Hepatocyte (in vitro differentiated cells): ENCODE data around the gene ADAMTS5. TPM values are rescaled to one million over a fixed set of nuclear protein-coding genes. Genes with fewer than 3 reads are reported as not detected.

Experiments used
- DNase-seq: peaks from one replicate; pipeline ENCODE4 v3.0.0-alpha.2; 2016; ENCODE audit warnings: low spot score
- H2AFZ ChIP-seq: fragments of 200-600 bp; sonication (generic); 2 replicates; pipeline ENCODE4 v1.6.0; 2016; ENCODE audit warnings: antibody characterized with exemption, mild to moderate bottlenecking
- H3K27ac ChIP-seq: fragments of 200-600 bp; sonication (generic); 2 replicates; pipeline ENCODE4 v1.5.1; 2016; ENCODE audit warnings: mild to moderate bottlenecking
- H3K27me3 ChIP-seq: fragments of 200-600 bp; sonication (generic); 2 replicates; pipeline ENCODE4 v1.6.1; 2016
- H3K36me3 ChIP-seq: fragments of 200-600 bp; sonication (generic); replicated peaks from 2 replicates; pipeline ENCODE4 v1.5.1; 2016; ENCODE audit warnings: low read depth; ENCODE audit not compliant: insufficient read depth
- H3K4me1 ChIP-seq: fragments of 200-600 bp; sonication (generic); 2 replicates; pipeline ENCODE4 v1.5.1; 2016; ENCODE audit warnings: mild to moderate bottlenecking, moderate library complexity; ENCODE audit not compliant: insufficient read depth
- H3K4me2 ChIP-seq: fragments of 200-600 bp; sonication (generic); 2 replicates; pipeline ENCODE4 v1.6.0; 2016
- H3K4me3 ChIP-seq: fragments of 200-600 bp; sonication (generic); 2 replicates; pipeline ENCODE4 v1.5.1; 2016; ENCODE audit warnings: mild to moderate bottlenecking
- H3K79me2 ChIP-seq: fragments of 200-600 bp; sonication (generic); 2 replicates; pipeline ENCODE4 v1.6.0; 2017; ENCODE audit warnings: mild to moderate bottlenecking
- H3K9me2 ChIP-seq: fragments of 200-600 bp; sonication (generic); replicated peaks from 2 replicates; pipeline ENCODE4 v1.6.0; 2017; ENCODE audit warnings: mild to moderate bottlenecking; ENCODE audit not compliant: insufficient read depth
- H3K9me3 ChIP-seq: fragments of 200-600 bp; sonication (generic); 2 replicates; pipeline ENCODE4 v1.5.1; 2016; ENCODE audit warnings: low read depth, mild to moderate bottlenecking
- H4K20me1 ChIP-seq: fragments of 200-600 bp; sonication (generic); 2 replicates; pipeline ENCODE4 v1.6.0; 2016; ENCODE audit warnings: mild to moderate bottlenecking; ENCODE audit not compliant: insufficient read depth, poor library complexity, severe bottlenecking
- EZH2 ChIP-seq: fragments of 200-600 bp; sonication (generic); IDR thresholded peaks from 2 replicates; pipeline ENCODE4 v1.6.1; 2016; ENCODE audit warnings: antibody characterized with exemption, mild to moderate bottlenecking, borderline replicate concordance
- EZH2phosphoT487 ChIP-seq: fragments of 200-600 bp; sonication (generic); IDR thresholded peaks from one replicate; pipeline ENCODE4 v1.6.1; 2018; ENCODE audit warnings: antibody characterized with exemption, mild to moderate bottlenecking, low read depth, moderate library complexity; ENCODE audit not compliant: unreplicated experiment, severe bottlenecking
- WGBS: methylation state at CpG from one replicate; pipeline ENCODE4 v1.1.6; 2016; ENCODE audit warnings: low lambda C conversion rate; ENCODE audit errors: missing lambda C conversion rate; 5-methylcytosine and 5-hydroxymethylcytosine counted together
- polyA plus RNA-seq: library from polyadenylated mRNA; unstranded; fragments of >200 nt; fragmentation: Nextera tagmentation; extraction: Ambion mirVana; gene quantifications from 2 replicates; pipeline ENCODE4 v1.2.1, GENCODE V29; 2016
- total RNA-seq: library from RNA; depleted of rRNA; stranded (reverse); fragments of >200 nt; gene quantifications from 2 replicates; pipeline ENCODE4 v1.2.3, GENCODE V29; 2014
- TF ChIP-seq, protein P1 (sequence below): fragments of 200-600 bp; sonication (generic); IDR thresholded peaks from 2 replicates; pipeline ENCODE4 v1.5.1; 2016; ENCODE audit warnings: antibody characterized with exemption, mild to moderate bottlenecking; ENCODE audit not compliant: poor library complexity

ADAMTS5 gene
- total RNA-seq (2.9 and 3.1 TPM in 2 replicates), polyA plus RNA-seq (0.94 and 1.4 TPM in 2 replicates)

DNA sequence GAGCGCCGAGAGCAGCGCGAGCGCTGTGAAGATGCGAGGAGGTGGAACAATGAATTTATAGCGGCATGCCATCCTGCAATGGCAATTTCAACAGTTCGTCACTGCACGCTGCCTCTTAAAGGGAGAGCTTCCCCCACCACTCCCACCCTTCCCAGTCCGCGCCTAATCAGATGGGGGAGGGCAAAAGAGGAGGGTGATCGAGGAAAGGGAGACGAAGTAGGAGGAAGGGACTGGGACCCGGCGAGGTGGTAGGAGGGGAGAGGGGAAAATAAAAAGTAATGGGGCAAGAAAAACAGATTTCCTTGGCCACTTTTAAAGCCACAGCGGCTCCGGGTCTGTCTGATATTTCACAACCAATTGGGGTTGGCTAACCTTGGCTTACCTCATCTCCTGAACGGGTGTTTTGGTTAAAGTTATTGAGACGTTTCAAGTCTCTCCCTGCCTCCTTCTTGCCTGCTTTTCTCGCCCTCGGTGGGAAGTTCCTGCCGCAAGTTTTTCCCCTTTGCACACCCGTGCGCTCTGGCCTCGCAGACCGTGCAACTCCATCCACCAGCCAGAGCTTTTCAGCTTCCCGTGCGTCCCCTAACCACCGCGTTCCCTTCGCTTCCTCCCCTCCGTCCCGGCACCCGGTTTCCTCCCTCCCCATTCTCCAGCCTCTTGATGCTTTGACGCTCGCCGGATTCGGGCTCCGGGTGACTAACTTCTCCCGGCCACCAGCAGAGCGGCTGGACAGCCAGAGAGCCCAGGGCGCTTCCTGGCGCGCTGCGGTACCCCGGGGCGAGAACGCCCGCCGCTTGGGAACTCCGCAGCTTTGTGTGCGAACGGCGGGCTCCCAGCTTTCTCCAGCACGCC, at the start of gene ADAMTS5:
Gene ADAMTS5 (minus strand): TSS at position 27 of the 852 bp plus-strand sequence. CDS start 697 bp downstream, outside the sequence.
- peak; percentile 32 for DNase-seq
- WGBS: 2% methylated on average over 54 of the region's 55 CpGs
- H3K9me3 ChIP-seq: no peaks in the 10 kb centered on the region
- peak within 1 kb of the TSS; percentile 54 for H3K27ac ChIP-seq
- peak within 1 kb of the TSS; percentile 70 for H3K4me3 ChIP-seq
- peak within 1 kb of the TSS; percentile 84 for H2AFZ ChIP-seq
- H3K36me3 ChIP-seq: no peaks in the 10 kb centered on the region
- no peaks in the 10 kb centered on the region for H3K79me2 ChIP-seq
- H3K4me1 ChIP-seq: peaks cover 5% of the 10 kb centered on the region
- TF ChIP-seq EZH2 (no peak), EZH2phosphoT487 (no peak)
- TF ChIP-seq, protein P1, sequence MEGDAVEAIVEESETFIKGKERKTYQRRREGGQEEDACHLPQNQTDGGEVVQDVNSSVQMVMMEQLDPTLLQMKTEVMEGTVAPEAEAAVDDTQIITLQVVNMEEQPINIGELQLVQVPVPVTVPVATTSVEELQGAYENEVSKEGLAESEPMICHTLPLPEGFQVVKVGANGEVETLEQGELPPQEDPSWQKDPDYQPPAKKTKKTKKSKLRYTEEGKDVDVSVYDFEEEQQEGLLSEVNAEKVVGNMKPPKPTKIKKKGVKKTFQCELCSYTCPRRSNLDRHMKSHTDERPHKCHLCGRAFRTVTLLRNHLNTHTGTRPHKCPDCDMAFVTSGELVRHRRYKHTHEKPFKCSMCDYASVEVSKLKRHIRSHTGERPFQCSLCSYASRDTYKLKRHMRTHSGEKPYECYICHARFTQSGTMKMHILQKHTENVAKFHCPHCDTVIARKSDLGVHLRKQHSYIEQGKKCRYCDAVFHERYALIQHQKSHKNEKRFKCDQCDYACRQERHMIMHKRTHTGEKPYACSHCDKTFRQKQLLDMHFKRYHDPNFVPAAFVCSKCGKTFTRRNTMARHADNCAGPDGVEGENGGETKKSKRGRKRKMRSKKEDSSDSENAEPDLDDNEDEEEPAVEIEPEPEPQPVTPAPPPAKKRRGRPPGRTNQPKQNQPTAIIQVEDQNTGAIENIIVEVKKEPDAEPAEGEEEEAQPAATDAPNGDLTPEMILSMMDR: no peak
- H3K4me2 ChIP-seq: peak within 1 kb of the TSS; percentile 85
- H3K27me3 ChIP-seq: peaks cover 55% of the 10 kb centered on the region
- H4K20me1 ChIP-seq: no peaks in the 10 kb centered on the region
- H3K9me2 ChIP-seq: no peaks in the 10 kb centered on the region

GRCh38 chr21:27001526-27001925, 34.6 kb upstream of the ADAMTS5 start:
- Histone ChIP-seq H3K9me3 (no peaks in the 10 kb centered on the region), H3K27me3 (no peaks in the 10 kb centered on the region), H3K27ac (no peak overlapping the region), H2AFZ (no peak overlapping the region), H3K79me2 (no peaks in the 10 kb centered on the region), H3K4me3 (no peak overlapping the region), H4K20me1 (no peaks in the 10 kb centered on the region), H3K9me2 (no peaks in the 10 kb centered on the region), H3K36me3 (no peaks in the 10 kb centered on the region), H3K4me1 (no peaks in the 10 kb centered on the region), H3K4me2 (no peak overlapping the region)
- 82% methylated on average over 1 of the region's 1 CpG for WGBS
- TF ChIP-seq, protein P1: no peak
- no peak for TF ChIP-seq EZH2
- no peak for TF ChIP-seq EZH2phosphoT487
- no peak for DNase-seq

DNA sequence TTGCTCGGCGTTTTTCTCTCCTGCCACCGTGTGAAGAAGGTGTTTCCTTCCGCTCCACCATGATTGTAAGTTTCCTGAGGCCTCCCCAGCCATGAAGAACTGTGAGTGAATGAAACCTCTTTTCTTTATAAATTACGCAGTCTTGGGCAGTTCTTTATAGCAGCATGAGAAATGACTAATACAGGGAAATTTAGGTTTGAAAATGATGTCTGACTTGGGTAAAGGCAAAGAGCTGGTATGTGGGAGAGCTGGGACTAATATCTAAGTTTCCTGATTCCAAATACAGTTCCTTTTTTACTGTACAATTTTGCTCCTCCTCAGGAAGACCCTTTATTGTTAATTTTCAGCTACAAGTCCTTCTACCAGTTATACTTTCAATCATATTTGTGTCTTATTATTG, 16.7 kb upstream of the ADAMTS5 start:
- no peak for DNase-seq
- Histone ChIP-seq H3K4me1 (no peaks in the 10 kb centered on the region), H3K36me3 (no peaks in the 10 kb centered on the region), H3K9me2 (no peaks in the 10 kb centered on the region), H3K79me2 (no peaks in the 10 kb centered on the region), H3K4me2 (no peak overlapping the region), H2AFZ (no peak overlapping the region), H3K4me3 (no peak overlapping the region), H4K20me1 (no peaks in the 10 kb centered on the region), H3K27me3 (no peaks in the 10 kb centered on the region), H3K9me3 (no peaks in the 10 kb centered on the region), H3K27ac (no peak overlapping the region)
- TF ChIP-seq EZH2phosphoT487: no peak
- TF ChIP-seq, protein P1: no peak
- WGBS: 87% methylated on average over 5 of the region's 5 CpGs
